GM12878 (cell line): ENCODE measurements around the gene PRDM4. TPM values are rescaled to one million over a fixed set of nuclear protein-coding genes. Genes with fewer than 3 reads are reported as not detected.

Experiments used
- ATAC-seq: fragments of 200-7000 bp; cut with Tn5 transposase; 3 replicates; pipeline ENCODE4 v1.9.1; 2020; ENCODE audit warnings: mild to moderate bottlenecking, moderate library complexity
- BruUV-seq: library from RNA; stranded (reverse); fragments of 400-500 nt; replicated peaks from 2 replicates; lab custom pipeline; 2021; lab: Mats Ljungman, UMichigan
- CTCF ChIA-PET: fragments of 300-600 bp; sonication (Branson Sonifier 250); formaldehyde crosslinking; extraction: SDS; loops from one replicate; lab custom pipeline; 2021; ENCODE audit warnings: inconsistent platforms; lab: Yijun Ruan, JAX
- POLR2A ChIA-PET: fragments of 350-600 bp; formaldehyde crosslinking; extraction: SDS; loops from one replicate; lab custom pipeline; 2021; ENCODE audit warnings: inconsistent platforms; lab: Charles Lee
- RAD21 ChIA-PET: fragments of 300-600 bp; sonication (Branson Sonifier 250); formaldehyde crosslinking; loops from one replicate; lab custom pipeline; 2023; ENCODE audit warnings: antibody characterized with exemption; ENCODE audit not compliant: unreplicated experiment; lab: Charles Lee
- SMC1A ChIA-PET: fragments of 300-600 bp; sonication (Branson Sonifier 250); formaldehyde crosslinking; loops from one replicate; lab custom pipeline; 2023; ENCODE audit not compliant: unreplicated experiment, uncharacterized antibody; lab: Charles Lee
- DNase-seq: peaks from one replicate; pipeline ENCODE4 v3.0.0-alpha.2; 2011; ENCODE audit warnings: low read depth, low spot score
- FAIRE-seq: peaks from 3 replicates; lab custom pipeline; 2011; peaks lifted over from hg19 to GRCh38; lab: Jason Lieb, UNC
- H2AFZ ChIP-seq: 2 replicates; pipeline ENCODE4 v1.6.0; 2011; ENCODE audit warnings: low read depth, low read length, control low read depth; ENCODE audit not compliant: control insufficient read depth
- H3K27ac ChIP-seq: 2 replicates; pipeline ENCODE4 v1.5.1; 2011; ENCODE audit warnings: control low read depth; ENCODE audit not compliant: control insufficient read depth, insufficient read depth
- H3K27me3 ChIP-seq, 2 experiments: replicated peaks in 1 of 2; 2 replicates each; pipeline versions ENCODE4 v1.6.0 to v1.6.1; 2011; ENCODE audit warnings: low read length in 1 of 2; ENCODE audit not compliant: control insufficient read depth in 2 of 2, insufficient read depth in 2 of 2
- H3K36me3 ChIP-seq, 2 experiments: 2 replicates each; pipeline ENCODE4 v1.5.1; 2011; ENCODE audit warnings: low read length in 1 of 2; ENCODE audit not compliant: control insufficient read depth in 2 of 2, insufficient read depth in 2 of 2
- H3K4me1 ChIP-seq: 2 replicates; pipeline ENCODE4 v1.6.1; 2011; ENCODE audit warnings: mild to moderate bottlenecking, low read length, moderate library complexity, mixed read lengths; ENCODE audit not compliant: control insufficient read depth, insufficient read depth
- H3K4me2 ChIP-seq: 2 replicates; pipeline ENCODE4 v1.6.0; 2011; ENCODE audit warnings: control low read depth; ENCODE audit not compliant: control insufficient read depth, insufficient read depth
- H3K4me3 ChIP-seq: fragments of 200-600 bp; sonication (generic); 2 replicates; pipeline ENCODE4 v1.5.1; 2016
- H3K79me2 ChIP-seq: 2 replicates; pipeline ENCODE4 v1.6.0; 2011; ENCODE audit warnings: low read length; ENCODE audit not compliant: control insufficient read depth, insufficient read depth
- H3K9ac ChIP-seq: 2 replicates; pipeline ENCODE4 v1.8.0; 2011; ENCODE audit warnings: low read length, control low read depth, mixed read lengths; ENCODE audit not compliant: control insufficient read depth, insufficient read depth
- H3K9me3 ChIP-seq: replicated peaks from 3 replicates; pipeline ENCODE4 v1.5.1; 2011; ENCODE audit warnings: mild to moderate bottlenecking, low read length; ENCODE audit not compliant: control insufficient read depth, insufficient read depth
- H4K20me1 ChIP-seq: 2 replicates; pipeline ENCODE4 v1.6.0; 2011; ENCODE audit not compliant: control insufficient read depth, insufficient read depth
- BHLHE40 ChIP-seq, 2 experiments: fragments of 450-650 bp in 1 of 2; IDR thresholded peaks; 2 replicates each; pipeline ENCODE4 v1.6.1; 2011 to 2017; ENCODE audit warnings: low read depth in 2 of 2, borderline replicate concordance in 1 of 2, improper control_type of control experiment in 1 of 2, low read length in 1 of 2, mild to moderate bottlenecking in 1 of 2
- CEBPZ ChIP-seq: fragments of 150-350 bp; IDR thresholded peaks from 2 replicates; pipeline ENCODE4 v1.6.1; 2016; ENCODE audit warnings: low read depth, low read length
- CREB1 ChIP-seq: IDR thresholded peaks from 2 replicates; pipeline ENCODE4 v1.6.1; 2012; ENCODE audit warnings: low read depth, mild to moderate bottlenecking, inconsistent platforms
- DPF2 ChIP-seq: fragments of 450-650 bp; IDR thresholded peaks from 2 replicates; pipeline ENCODE4 v1.6.1; 2017; ENCODE audit warnings: mild to moderate bottlenecking
- EED ChIP-seq: sonication (generic); IDR thresholded peaks from 2 replicates; pipeline ENCODE4 v1.6.1; 2016; ENCODE audit warnings: antibody characterized with exemption, low read depth
- EGR1 ChIP-seq, 2 experiments: IDR thresholded peaks; 1 replicate in 1 of 2; 2 replicates in 1 of 2; pipeline ENCODE4 v1.6.1; 2011 to 2012; ENCODE audit warnings: low read depth in 2 of 2, low read length in 2 of 2, borderline replicate concordance in 1 of 2, mild to moderate bottlenecking in 1 of 2, moderate library complexity in 1 of 2
- IRF3 ChIP-seq: fragments of 450-650 bp; IDR thresholded peaks from 2 replicates; pipeline ENCODE4 v1.6.1; 2014; ENCODE audit warnings: mild to moderate bottlenecking
- KLF5 ChIP-seq: fragments of 450-650 bp; IDR thresholded peaks from 2 replicates; pipeline ENCODE4 v1.6.1; 2014; ENCODE audit warnings: mild to moderate bottlenecking; ENCODE audit not compliant: partially characterized antibody
- NFIC ChIP-seq: IDR thresholded peaks from 2 replicates; pipeline ENCODE4 v1.6.1; 2012; ENCODE audit warnings: low read depth, mild to moderate bottlenecking, inconsistent platforms, low read length, moderate library complexity
- NR2C1 ChIP-seq: fragments of 450-650 bp; IDR thresholded peaks from 2 replicates; pipeline ENCODE4 v1.6.1; 2017; ENCODE audit warnings: antibody characterized with exemption, mild to moderate bottlenecking, moderate library complexity
- POLR2A ChIP-seq: IDR thresholded peaks from 2 replicates; pipeline ENCODE4 v1.6.1; 2011; ENCODE audit warnings: low read depth, mild to moderate bottlenecking, low read length
- POLR2AphosphoS5 ChIP-seq: IDR thresholded peaks from 2 replicates; pipeline ENCODE4 v1.6.1; 2011; ENCODE audit warnings: mild to moderate bottlenecking, low read length, inconsistent platforms
- RAD51 ChIP-seq: fragments of 450-650 bp; IDR thresholded peaks from 2 replicates; pipeline ENCODE4 v1.6.1; 2016; ENCODE audit warnings: moderate library complexity, mild to moderate bottlenecking, inconsistent platforms
- SMARCA5 ChIP-seq: fragments of 450-650 bp; IDR thresholded peaks from 2 replicates; pipeline ENCODE4 v1.6.1; 2017; ENCODE audit warnings: mild to moderate bottlenecking
- YBX1 ChIP-seq: fragments of 450-650 bp; IDR thresholded peaks from 2 replicates; pipeline ENCODE4 v1.6.1; 2016; ENCODE audit warnings: antibody characterized with exemption
- ZNF384 ChIP-seq: IDR thresholded peaks from 2 replicates; pipeline ENCODE4 v1.6.1; 2012; ENCODE audit warnings: low read depth, mild to moderate bottlenecking, low read length, improper control_type of control experiment, borderline replicate concordance
- ZSCAN29 ChIP-seq: fragments of 450-650 bp; IDR thresholded peaks from 2 replicates; pipeline ENCODE4 v1.6.1; 2017; ENCODE audit warnings: mild to moderate bottlenecking, moderate library complexity
- WGBS: methylation state at CpG from one replicate; pipeline ENCODE4 v1.1.6; 2016; ENCODE audit warnings: low lambda C conversion rate; ENCODE audit not compliant: insufficient replicate concordance, insufficient coverage; ENCODE audit errors: missing lambda C conversion rate; 5-methylcytosine and 5-hydroxymethylcytosine counted together
- in situ Hi-C: fragments of 300-500 bp; cut with MboI; formaldehyde crosslinking; loops from 9 replicates; pipeline ENCODE4 v1.14.3; 2018; ENCODE audit warnings: mixed read lengths
- intact Hi-C: fragments of 100-400 bp; cut with micrococcal nuclease; formaldehyde crosslinking; loops from one replicate; pipeline ENCODE4 v1.14.2; 2022; ENCODE audit not compliant: unreplicated experiment
- polyA plus RNA-seq, 11 experiments: library from polyadenylated mRNA; depleted of rRNA in 4 of 11; unstranded in 6 of 11; stranded (reverse) in 5 of 11; fragments of >200 nt; fragmentation: Nextera tagmentation in 4 of 11; fragmentation: Illumina TruSeq in 1 of 11; extraction: Ambion mirVana in 4 of 11; extraction: Trizol in 1 of 11; gene quantifications; 1 replicate in 1 of 11; 2 replicates in 10 of 11; pipeline versions ENCODE4 v1.2.1 to v1.2.3, GENCODE V29; 2011 to 2016; ENCODE audit warnings: inconsistent platforms in 2 of 11, missing spikeins in 2 of 11, low read depth in 1 of 11
- total RNA-seq, 4 experiments: library from RNA; depleted of rRNA in 3 of 4; stranded (reverse); fragments of >200 nt in 3 of 4; fragmentation: Illumina TruSeq in 1 of 4; extraction: Trizol in 1 of 4; gene quantifications; 2 replicates each; pipeline versions ENCODE4 v1.2.1 to v1.2.3, GENCODE V29; 2013 to 2021

Gene PRDM4
- total and polyA plus RNA-seq, 10 of the 15 experiments (the other 5 are each of a cell fraction or from before 2014, with no cell fraction given) = 5.1 to 22.2 (median 15.0) TPM

GRCh38 chr12:107805488-107806180, 44.7 kb upstream of the PRDM4 start (continued):
- no peak for TF ChIP-seq IRF3
- no peak for TF ChIP-seq RAD51
- TF ChIP-seq SMARCA5 = no peak
- TF ChIP-seq CREB1 = no peak
- no peak for TF ChIP-seq POLR2A

GRCh38 chr12:107803092-107803491, 42.2 kb upstream of the PRDM4 start:
- H3K4me1 ChIP-seq = peaks cover 3% of the 10 kb centered on the region; the same call in 1 of the 2 replicates
- ChIA-PET SMC1A (no interaction called here), POLR2A (interaction anchor here (0.5 kb wide), 1 partner anchor 40 kb away, joined by 3 read pairs; no protein-coding TSS in a partner anchor), RAD21 (no interaction called here), CTCF (no interaction called here)
- H3K36me3 ChIP-seq = no peaks in the 10 kb centered on the region
- no TSS peak for BruUV-seq
- 34% methylated on average over 3 of the region's 3 CpGs for WGBS
- H2AFZ ChIP-seq = no peak overlapping the region
- in situ Hi-C loops (no loop called here), intact Hi-C loops (no loop called here)
- H3K9me3 ChIP-seq = no peaks in the 10 kb centered on the region
- no peaks in the 10 kb centered on the region for H3K79me2 ChIP-seq
- H3K4me2 ChIP-seq = no peak overlapping the region
- no peaks in the 10 kb centered on the region for H4K20me1 ChIP-seq
- ATAC-seq (no peak), DNase-seq (no peak), FAIRE-seq (no peak)
- H3K27ac ChIP-seq = no peak overlapping the region
- H3K9ac ChIP-seq = no peak overlapping the region
- no peak overlapping the region for H3K4me3 ChIP-seq
- no peaks in the 10 kb centered on the region for H3K27me3 ChIP-seq
- no peak for TF ChIP-seq POLR2AphosphoS5
- no peak for TF ChIP-seq KLF5
- TF ChIP-seq BHLHE40 (IDR thresholded peaks at IDR 0.05; ENCODE audit: borderline replicate concordance in 1 of 2, low read depth in 2 of 2, low read length in 1 of 2) = no peak
- TF ChIP-seq YBX1 = no peak
- no peak for TF ChIP-seq NFIC
- TF ChIP-seq NR2C1 = no peak
- no peak for TF ChIP-seq EGR1 (IDR thresholded peaks at IDR 0.05; ENCODE audit: borderline replicate concordance in 1 of 2, low read depth in 2 of 2, low read length in 2 of 2)
- TF ChIP-seq CEBPZ = no peak
- TF ChIP-seq DPF2 = no peak
- no peak for TF ChIP-seq ZSCAN29
- no peak for TF ChIP-seq EED
- TF ChIP-seq ZNF384 = no peak
